Measurements from ENCODE around the gene GDI2.
"Not testable (repeated sequence)": the region's sequence is repeated elsewhere in the genome, so short reads cannot be mapped to it uniquely, and the experiment has no call there.

GDI2 gene

DNA sequence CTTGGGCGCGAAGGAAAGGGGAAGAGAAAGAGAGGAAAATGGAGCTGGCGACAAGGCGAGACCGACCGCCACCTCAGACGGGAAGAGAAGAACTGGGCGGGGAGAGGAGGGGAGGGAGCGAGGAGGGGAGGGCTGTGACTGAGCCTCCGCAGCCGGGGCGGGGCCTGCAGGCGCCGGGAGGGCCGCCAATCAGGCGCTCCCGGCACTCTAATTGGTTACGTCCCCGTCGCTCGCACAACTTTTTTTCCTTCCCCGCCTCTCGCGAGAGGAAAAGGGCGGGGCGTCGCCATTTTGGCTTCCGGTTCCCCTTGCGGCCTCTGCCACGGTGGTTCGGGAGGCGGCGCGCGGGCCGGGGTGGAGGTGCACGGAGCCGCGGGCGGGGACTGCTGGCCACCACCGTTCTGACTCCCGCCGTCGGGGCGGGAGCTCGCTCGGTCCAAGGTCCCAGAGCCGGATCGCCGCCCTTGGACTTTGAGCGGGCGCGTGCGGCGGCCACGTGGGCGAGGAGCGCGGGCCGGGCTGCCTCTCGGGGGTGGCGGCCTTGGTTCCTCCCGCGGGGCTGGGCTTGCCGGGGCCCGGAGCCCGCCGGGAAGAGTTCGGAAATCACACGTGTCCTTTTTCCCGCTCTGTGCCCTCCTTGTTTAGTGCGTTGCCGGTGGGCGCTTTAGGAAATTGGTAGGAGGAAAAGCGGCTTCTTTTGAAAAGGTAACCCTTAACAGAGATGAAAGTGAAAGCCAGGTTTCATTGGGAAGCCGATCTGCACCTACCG lies at the start of gene GDI2:
Gene GDI2, minus strand, starts transcription at position 94 of the 769 bp plus-strand sequence. CDS start 176 bp downstream, outside the sequence.
- no peaks in the 10 kb centered on the region for H3K9me3 ChIP-seq
- no peaks in the 10 kb centered on the region for H3K27me3 ChIP-seq (ENCODE audit: low read depth)
- peaks cover 3% of the 10 kb centered on the region for H3K36me3 ChIP-seq (replicated peaks)
- peak; percentile 96 for DNase-seq (ENCODE audit: low spot score in 2 of 2)
- peaks cover 27% of the 10 kb centered on the region for H3K4me1 ChIP-seq
- in situ Hi-C loops (cut with MboI; ENCODE audit: low sequenced_read_pairs) = no loop called here
- peak within 1 kb of the TSS; percentile 91 for H3K4me3 ChIP-seq

- in situ Hi-C loops (cut with MboI; ENCODE audit: low sequenced_read_pairs) = no loop called here
- DNase-seq (ENCODE audit: low spot score in 2 of 2) = no peak
- no peaks in the 10 kb centered on the region for H3K36me3 ChIP-seq (replicated peaks)
- H3K4me3 ChIP-seq = no peak overlapping the region
- H3K27me3 ChIP-seq (ENCODE audit: low read depth) = no peaks in the 10 kb centered on the region
- H3K9me3 ChIP-seq = no peaks in the 10 kb centered on the region
- H3K4me1 ChIP-seq = no peaks in the 10 kb centered on the region
Measured at GRCh38 chr10:5862360-5862961, 49.2 kb upstream of the GDI2 start.

- Histone ChIP-seq H3K36me3 (replicated peaks) (no peaks in the 10 kb centered on the region), H3K9me3 (no peaks in the 10 kb centered on the region)
Measured at GRCh38 chr10:5860066-5860465, 46.8 kb upstream of the GDI2 start.

DNA sequence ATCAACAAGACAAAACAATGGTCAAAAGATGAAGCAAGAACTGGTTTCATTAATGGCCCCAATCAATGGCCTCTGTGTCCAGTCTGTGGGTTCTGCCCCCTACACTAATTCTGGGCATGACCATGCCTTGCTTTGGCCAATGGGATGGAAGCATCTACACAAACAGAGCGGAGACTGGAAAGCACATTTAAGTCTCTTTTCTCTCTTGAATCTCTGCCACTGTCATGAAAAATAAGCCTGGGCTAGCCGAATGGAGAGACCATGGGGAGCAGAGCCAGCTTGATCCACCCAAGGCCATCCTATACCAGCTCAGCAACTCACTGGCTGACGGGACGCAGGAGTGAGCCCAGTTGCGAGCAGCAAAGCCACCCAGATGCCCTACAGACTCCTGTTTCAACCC lies 45.6 kb upstream of the GDI2 start:
- Histone ChIP-seq H3K9me3 (no peaks in the 10 kb centered on the region), H3K27me3 (ENCODE audit: low read depth) (no peaks in the 10 kb centered on the region), H3K4me1 (peaks cover 6% of the 10 kb centered on the region), H3K36me3 (replicated peaks) (no peaks in the 10 kb centered on the region), H3K4me3 (no peak overlapping the region)
- no peak for DNase-seq (ENCODE audit: low spot score in 2 of 2)
- in situ Hi-C loops (cut with MboI; ENCODE audit: low sequenced_read_pairs) = no loop called here

More at GRCh38 chr10:5860066-5860465, 46.8 kb upstream of the GDI2 start:
- H3K27me3 ChIP-seq (ENCODE audit: low read depth) = no peaks in the 10 kb centered on the region
- no peak for DNase-seq (ENCODE audit: low spot score in 2 of 2)
- H3K4me3 ChIP-seq = no peak overlapping the region
- H3K4me1 ChIP-seq = no peaks in the 10 kb centered on the region
- in situ Hi-C loops (cut with MboI; ENCODE audit: low sequenced_read_pairs) = no loop called here

DNA sequence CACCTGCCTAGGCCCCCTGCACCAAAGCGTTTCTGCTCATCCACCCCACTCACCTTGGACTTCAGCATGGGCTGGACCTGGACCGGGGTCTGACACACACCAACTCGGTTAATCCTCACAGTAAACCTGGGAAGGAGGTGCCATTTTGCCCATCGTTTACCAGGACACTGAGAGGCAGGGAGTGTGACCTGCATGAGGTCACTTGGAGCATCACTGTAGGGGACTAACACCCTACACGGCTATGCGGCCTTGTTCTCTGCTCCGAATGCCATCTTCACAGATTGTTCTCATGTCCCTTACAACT lies 43.4 kb upstream of the GDI2 start:
- Histone ChIP-seq H3K36me3 (replicated peaks) (no peaks in the 10 kb centered on the region), H3K4me1 (peaks cover 7% of the 10 kb centered on the region), H3K4me3 (no peak overlapping the region), H3K27me3 (ENCODE audit: low read depth) (no peaks in the 10 kb centered on the region), H3K9me3 (no peaks in the 10 kb centered on the region)
- no peak for DNase-seq (ENCODE audit: low spot score in 2 of 2)
- in situ Hi-C loops (cut with MboI; ENCODE audit: low sequenced_read_pairs) = no loop called here

- in situ Hi-C loops (cut with MboI; ENCODE audit: low sequenced_read_pairs) = no loop called here
- H3K4me1 ChIP-seq = peaks cover 7% of the 10 kb centered on the region
- no peak for DNase-seq (ENCODE audit: low spot score in 2 of 2)
Measured at GRCh38 chr10:5855979-5856700, 42.9 kb upstream of the GDI2 start.

DNA sequence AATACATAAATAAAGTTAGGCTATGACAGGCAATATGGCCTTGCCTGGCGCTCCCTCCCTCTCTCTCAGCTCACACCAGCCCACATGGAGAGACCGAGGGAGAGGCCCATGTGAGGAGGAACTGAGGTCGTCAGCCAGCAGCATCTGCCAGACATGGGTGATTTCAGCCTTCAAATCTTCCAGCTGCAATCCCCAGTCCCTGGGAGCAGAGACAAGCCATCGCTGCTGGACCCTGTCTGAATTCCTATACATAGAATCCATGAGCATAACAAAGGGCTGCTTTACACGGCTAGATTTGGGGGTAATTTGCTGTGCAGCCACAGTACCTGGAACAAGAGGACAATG lies 40.9 kb upstream of the GDI2 start:
- peak; percentile 71 to 75 for DNase-seq (ENCODE audit: low spot score in 2 of 2)
- in situ Hi-C loops (cut with MboI; ENCODE audit: low sequenced_read_pairs) = no loop called here
- Histone ChIP-seq H3K4me1 (peaks cover 7% of the 10 kb centered on the region), H3K27me3 (ENCODE audit: low read depth) (no peaks in the 10 kb centered on the region), H3K36me3 (replicated peaks) (no peaks in the 10 kb centered on the region), H3K9me3 (no peaks in the 10 kb centered on the region), H3K4me3 (no peak overlapping the region)

More at GRCh38 chr10:5855979-5856700, 42.9 kb upstream of the GDI2 start:
- Histone ChIP-seq H3K36me3 (replicated peaks) (no peaks in the 10 kb centered on the region), H3K9me3 (no peaks in the 10 kb centered on the region), H3K4me3 (no peak overlapping the region), H3K27me3 (ENCODE audit: low read depth) (no peaks in the 10 kb centered on the region)

- H3K9me3 ChIP-seq; in situ Hi-C loops (cut with MboI; ENCODE audit: low sequenced_read_pairs); H3K4me1 ChIP-seq; H3K4me3 ChIP-seq; H3K27me3 ChIP-seq (ENCODE audit: low read depth); H3K36me3 ChIP-seq (replicated peaks); DNase-seq (ENCODE audit: low spot score in 2 of 2): not testable (repeated sequence)
Measured at GRCh38 chr10:5846667-5847066, 33.4 kb upstream of the GDI2 start.

DNA sequence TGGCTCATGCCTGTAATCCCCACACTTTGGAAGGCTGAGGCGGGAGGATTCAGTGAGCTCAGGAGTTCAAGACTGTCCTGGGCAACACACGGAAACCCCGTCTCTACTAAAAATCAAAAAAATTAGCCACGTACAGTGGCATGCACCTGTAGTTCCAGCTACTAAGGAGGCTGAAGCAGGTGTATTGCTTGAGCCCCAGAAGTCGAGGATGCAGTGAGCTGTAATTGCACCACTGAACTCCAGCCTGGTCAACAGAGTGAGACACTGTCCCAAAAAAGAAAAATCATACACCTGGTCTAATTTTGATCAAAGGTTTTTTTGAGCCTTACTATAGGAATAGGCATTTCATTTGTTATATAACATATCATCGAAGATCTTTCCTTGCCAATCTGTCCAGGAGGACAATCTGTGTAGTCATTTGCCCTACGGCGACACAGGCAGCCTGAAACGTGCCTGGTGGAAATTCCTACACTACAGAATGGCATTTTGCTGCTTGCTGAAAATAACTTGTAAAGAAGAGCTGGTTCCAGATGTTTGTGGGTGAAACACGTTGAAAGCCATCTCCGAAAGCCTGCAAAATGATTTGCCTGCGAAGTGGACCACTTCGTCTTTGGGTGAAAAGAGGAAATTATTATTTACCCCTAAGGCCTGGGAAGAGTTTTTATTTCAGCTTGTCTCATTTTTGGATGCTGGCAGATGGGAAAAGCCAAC lies 31.3 kb upstream of the GDI2 start:
- Histone ChIP-seq H3K4me3 (no peak overlapping the region), H3K9me3 (no peaks in the 10 kb centered on the region), H3K27me3 (ENCODE audit: low read depth) (no peaks in the 10 kb centered on the region), H3K4me1 (peaks cover 4% of the 10 kb centered on the region; the same call in 1 of the 2 replicates), H3K36me3 (replicated peaks) (no peaks in the 10 kb centered on the region)
- DNase-seq (ENCODE audit: low spot score in 2 of 2) = no peak
- in situ Hi-C loops (cut with MboI; ENCODE audit: low sequenced_read_pairs) = no loop called here

- no peaks in the 10 kb centered on the region for H3K36me3 ChIP-seq (replicated peaks)
- H3K4me3 ChIP-seq = no peak overlapping the region
- peaks cover 4% of the 10 kb centered on the region; the same call in 1 of the 2 replicates for H3K4me1 ChIP-seq
- in situ Hi-C loops (cut with MboI; ENCODE audit: low sequenced_read_pairs) = no loop called here
- DNase-seq (ENCODE audit: low spot score in 2 of 2) = no peak
- no peaks in the 10 kb centered on the region for H3K27me3 ChIP-seq (ENCODE audit: low read depth)
- no peaks in the 10 kb centered on the region for H3K9me3 ChIP-seq
Measured at GRCh38 chr10:5843686-5844344, 30.6 kb upstream of the GDI2 start.

- Histone ChIP-seq H3K4me3 (no peak overlapping the region), H3K27me3 (ENCODE audit: low read depth) (no peaks in the 10 kb centered on the region), H3K36me3 (replicated peaks) (no peaks in the 10 kb centered on the region), H3K4me1 (peaks cover 4% of the 10 kb centered on the region; the same call in 1 of the 2 replicates), H3K9me3 (no peaks in the 10 kb centered on the region)
- DNase-seq (ENCODE audit: low spot score in 2 of 2) = no peak
- in situ Hi-C loops (cut with MboI; ENCODE audit: low sequenced_read_pairs) = no loop called here
Measured at GRCh38 chr10:5841965-5842364, 28.7 kb upstream of the GDI2 start.

DNA sequence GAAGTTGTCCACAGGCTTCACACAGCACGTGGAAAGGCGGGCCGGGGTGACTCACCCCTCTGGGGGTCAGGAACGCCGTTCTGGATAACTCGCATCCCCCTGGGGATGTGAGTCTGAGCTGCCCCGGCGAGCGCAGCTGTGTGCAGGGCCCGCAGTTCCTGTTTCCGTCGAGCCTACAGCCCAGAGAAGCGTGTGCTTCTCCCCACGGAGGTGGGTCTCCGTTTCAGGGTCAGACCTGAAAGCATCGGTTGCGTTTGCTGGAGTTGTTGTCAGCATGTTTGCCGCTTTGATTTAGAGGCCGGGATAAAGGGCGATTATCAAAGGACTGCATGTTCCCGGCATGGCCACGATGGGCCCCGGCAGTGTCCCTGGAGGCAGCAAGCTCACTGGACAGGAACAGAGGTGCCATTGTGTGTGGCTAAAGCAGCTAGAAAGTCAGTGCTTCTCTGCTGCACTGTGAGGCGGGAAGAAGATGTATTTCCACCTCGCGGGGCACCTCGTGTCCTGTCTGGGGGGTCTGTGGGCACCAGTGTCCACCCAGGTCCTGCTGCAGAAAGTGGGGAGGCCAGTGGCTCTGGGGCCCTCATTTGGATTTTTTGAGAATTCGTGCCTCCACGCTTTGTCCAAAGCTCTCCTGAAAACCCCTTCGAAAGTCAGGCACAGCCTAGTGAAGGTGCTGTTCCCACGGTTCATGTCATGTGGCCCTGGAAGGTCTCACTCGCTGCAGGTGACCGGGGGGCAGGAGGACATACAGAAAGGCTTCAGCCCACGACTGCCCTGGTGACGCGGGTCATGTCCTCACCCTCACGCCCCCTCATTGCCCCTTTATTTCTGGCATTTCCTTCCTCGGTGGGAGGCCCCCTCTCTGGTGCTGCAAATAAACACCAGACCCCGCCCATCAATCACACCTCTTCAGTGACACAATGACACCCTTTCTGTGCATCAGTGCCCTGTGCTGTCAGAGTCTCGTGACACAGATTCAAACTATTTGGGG lies 27.4 kb upstream of the GDI2 start:
- H3K27me3 ChIP-seq (ENCODE audit: low read depth) = no peaks in the 10 kb centered on the region
- H3K9me3 ChIP-seq = no peaks in the 10 kb centered on the region
- no peaks in the 10 kb centered on the region for H3K4me1 ChIP-seq
- no peak overlapping the region for H3K4me3 ChIP-seq
- in situ Hi-C loops (cut with MboI; ENCODE audit: low sequenced_read_pairs) = no loop called here
- H3K36me3 ChIP-seq (replicated peaks) = no peaks in the 10 kb centered on the region
- DNase-seq (ENCODE audit: low spot score in 2 of 2) = peak in 1 of 2 experiments; percentile 24
